NCI-H446 treated with DMSO at 0.1 percent for 48 hours (cell line): ENCODE measurements around the gene SYT7.

ENCODE experiments used
- DNase-seq: peaks from one replicate; lab custom pipeline; 2025; lab: John Stamatoyannopoulos, UW

The SYT7 gene

GRCh38 chr11:61554172-61554988 lies 26.5 kb downstream of the SYT7 start:
- DNase-seq: no peak

GRCh38 chr11:61553373-61554171 lies 27.3 kb downstream of the SYT7 start:
- DNase-seq: no peak

- no peak for DNase-seq
Measured at GRCh38 chr11:61552108-61552635, 28.7 kb downstream of the SYT7 start.

GRCh38 chr11:61551634-61552033 lies 29.2 kb downstream of the SYT7 start:
- peak; percentile 91 for DNase-seq

GRCh38 chr11:61550665-61551227 lies 30.1 kb downstream of the SYT7 start:
- no peak for DNase-seq

- DNase-seq: peak; percentile 84
Measured at GRCh38 chr11:61549662-61550568, 31.0 kb downstream of the SYT7 start.

- no peak for DNase-seq
Measured at GRCh38 chr11:61549177-61549576, 31.7 kb downstream of the SYT7 start.

- no peak for DNase-seq
Measured at GRCh38 chr11:61547246-61547645, 33.6 kb downstream of the SYT7 start.

GRCh38 chr11:61546663-61547062 lies 34.2 kb downstream of the SYT7 start:
- DNase-seq: no peak

- no peak for DNase-seq
Measured at GRCh38 chr11:61545921-61546320, 35.0 kb downstream of the SYT7 start.

GRCh38 chr11:61545341-61545740 lies 35.5 kb downstream of the SYT7 start:
- no peak for DNase-seq

GRCh38 chr11:61544466-61544865 lies 36.4 kb downstream of the SYT7 start:
- DNase-seq: no peak

- DNase-seq: peak; percentile 45
Measured at GRCh38 chr11:61543606-61544306, 37.1 kb downstream of the SYT7 start.

GRCh38 chr11:61542705-61543104 lies 38.2 kb downstream of the SYT7 start:
- no peak for DNase-seq

- peak; percentile 75 for DNase-seq
Measured at GRCh38 chr11:61542024-61542461, 38.8 kb downstream of the SYT7 start.

GRCh38 chr11:61541598-61541997 lies 39.3 kb downstream of the SYT7 start:
- DNase-seq: peak; percentile 48

GRCh38 chr11:61540528-61540927 lies 40.3 kb downstream of the SYT7 start:
- no peak for DNase-seq

- DNase-seq: no peak
Measured at GRCh38 chr11:61539831-61540357, 41.0 kb downstream of the SYT7 start.

GRCh38 chr11:61539006-61539405 lies 41.9 kb downstream of the SYT7 start:
- DNase-seq: no peak

GRCh38 chr11:61538636-61538961 lies 42.3 kb downstream of the SYT7 start:
- DNase-seq: no peak

- no peak for DNase-seq
Measured at GRCh38 chr11:61537326-61537725, 43.5 kb downstream of the SYT7 start.
